ENCODE data around the gene USP36.
"Not testable (repeated sequence)": the region's sequence is repeated elsewhere in the genome, so short reads cannot be mapped to it uniquely, and the experiment has no call there.

The USP36 gene

DNA sequence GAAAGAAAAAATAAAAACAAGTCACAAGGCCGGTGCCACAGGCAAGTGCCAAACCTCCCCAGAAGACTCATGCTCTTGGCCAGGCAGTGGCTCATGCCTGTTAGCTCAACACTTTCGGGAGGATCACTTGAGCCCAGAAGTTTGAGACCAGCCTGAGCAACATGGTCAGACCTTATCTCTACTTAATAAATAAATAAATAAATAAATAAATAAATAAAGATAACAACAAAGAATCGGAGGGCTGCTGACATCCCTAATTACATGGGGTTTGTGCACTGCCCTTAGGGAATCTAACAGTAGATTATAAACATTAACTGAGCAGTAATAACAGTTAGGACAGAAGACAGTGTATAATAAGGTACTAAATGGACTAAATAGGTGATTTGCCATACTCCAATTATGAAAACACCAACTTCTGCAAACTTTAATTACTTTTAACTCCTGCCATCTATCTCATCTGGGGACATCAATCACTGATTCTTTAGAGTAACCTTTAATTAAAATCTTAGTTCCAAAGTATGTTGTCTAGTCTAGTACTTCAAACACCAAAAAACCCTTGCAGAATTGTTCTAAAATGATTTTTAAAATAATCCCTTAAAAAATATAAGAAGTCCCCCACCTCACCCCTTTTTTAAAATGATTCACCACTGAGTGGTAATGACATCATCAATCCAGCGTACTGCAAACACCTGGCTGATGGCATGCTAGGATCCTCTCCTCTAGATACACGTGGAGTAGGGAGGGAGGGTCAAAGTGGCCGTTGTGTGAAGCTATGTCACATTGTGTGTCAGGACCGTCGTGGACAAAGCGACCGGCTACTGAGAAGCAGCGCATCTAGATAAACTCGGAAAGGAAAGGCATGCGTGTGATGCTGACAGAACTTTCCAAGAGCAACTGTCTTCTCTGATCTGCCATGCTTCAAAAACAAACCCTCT is 87.0 kb downstream of the USP36 start:
- no peaks in the 10 kb centered on the region for H3K9me3 Mint-ChIP-seq
- ATAC-seq, result peak; percentile 44
- peaks cover 93% of the 10 kb centered on the region for H3K4me1 Mint-ChIP-seq
- no peak for DNase-seq
- peak overlapping the region; percentile 52 for H3K4me3 Mint-ChIP-seq
- peak overlapping the region; percentile 85 for H3K27ac Mint-ChIP-seq
- peaks cover 1% of the 10 kb centered on the region for H3K36me3 Mint-ChIP-seq (ENCODE audit: low read depth)
- no peaks in the 10 kb centered on the region for H3K27me3 Mint-ChIP-seq

DNA sequence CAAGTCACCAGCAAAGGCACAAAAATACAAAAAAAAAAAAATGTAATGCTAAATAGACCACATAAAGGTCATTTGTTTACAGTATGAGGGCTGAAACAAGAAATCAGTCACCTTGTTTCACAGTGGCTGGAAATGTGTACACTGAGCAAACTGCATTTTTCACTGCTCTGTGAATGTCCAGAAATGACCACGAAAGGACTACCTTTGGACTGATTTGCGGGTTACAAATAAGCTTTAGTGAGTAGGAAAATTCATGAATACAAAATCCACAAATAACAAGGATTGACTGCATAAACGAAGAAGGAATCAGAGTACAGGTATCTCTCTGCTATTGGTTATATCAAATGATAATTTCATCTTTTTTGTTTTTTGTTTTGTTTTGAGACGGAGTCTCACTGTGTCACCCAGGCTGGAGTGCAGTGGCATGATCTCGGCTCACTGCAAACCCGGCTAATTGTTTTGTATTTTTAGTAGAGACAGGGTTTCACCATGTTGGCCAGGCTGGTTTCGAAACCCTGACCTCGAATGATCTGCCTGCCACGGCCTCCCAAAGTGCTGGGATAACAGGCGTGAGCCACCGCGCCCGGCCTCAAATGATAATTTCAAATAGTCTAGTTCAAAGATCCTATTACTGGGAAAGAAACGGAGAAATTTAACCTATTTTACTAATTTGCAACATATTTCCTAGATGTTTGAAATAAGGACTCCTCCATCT is 89.0 kb downstream of the USP36 start:
- Mint-ChIP-seq H3K4me3 (no peak overlapping the region), H3K36me3 (ENCODE audit: low read depth) (peaks cover 3% of the 10 kb centered on the region), H3K4me1 (peaks cover 93% of the 10 kb centered on the region), H3K9me3 (no peaks in the 10 kb centered on the region), H3K27ac (peak overlapping the region; percentile 73), H3K27me3 (no peaks in the 10 kb centered on the region)
- DNase-seq (no peak), ATAC-seq (no peak)

DNA sequence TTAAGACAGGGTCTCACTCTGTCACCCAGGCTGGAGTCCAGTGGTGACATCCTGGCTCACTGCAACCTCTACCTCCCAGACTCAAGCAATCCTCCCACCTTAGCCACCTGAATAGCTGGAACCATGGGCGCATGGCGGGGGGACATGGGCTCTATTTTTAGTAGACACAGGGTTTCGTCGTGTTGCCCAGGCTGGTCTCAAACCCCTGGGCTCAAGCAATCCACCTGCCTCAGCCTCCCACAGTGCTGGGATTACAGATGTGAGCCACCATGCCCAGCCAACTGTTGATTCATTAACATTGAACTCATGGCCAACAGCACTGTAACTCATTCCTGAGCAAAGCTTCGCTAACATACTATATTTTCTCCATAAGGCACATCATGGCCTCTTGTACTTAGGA is 89.6 kb downstream of the USP36 start:
- H3K36me3 Mint-ChIP-seq (ENCODE audit: low read depth); H3K27me3 Mint-ChIP-seq; DNase-seq; H3K4me3 Mint-ChIP-seq; H3K9me3 Mint-ChIP-seq; ATAC-seq: not testable (repeated sequence)
- peaks cover 93% of the 10 kb centered on the region for H3K4me1 Mint-ChIP-seq
- H3K27ac Mint-ChIP-seq, result peak overlapping the region; percentile 73

- H3K9me3 Mint-ChIP-seq, result no peaks in the 10 kb centered on the region
- peak; percentile 72 for DNase-seq
- peaks cover 98% of the 10 kb centered on the region for H3K4me1 Mint-ChIP-seq
- peaks cover 3% of the 10 kb centered on the region for H3K36me3 Mint-ChIP-seq (ENCODE audit: low read depth)
- H3K27ac Mint-ChIP-seq, result peak overlapping the region; percentile 98
- peak; percentile 86 for ATAC-seq
- H3K4me3 Mint-ChIP-seq, result peak overlapping the region; percentile 76
- H3K27me3 Mint-ChIP-seq, result no peaks in the 10 kb centered on the region
Measured at GRCh38 chr17:78748730-78749317, 91.8 kb downstream of the USP36 start.

GRCh38 chr17:78748048-78748729 is 92.4 kb downstream of the USP36 start:
- no peaks in the 10 kb centered on the region for H3K27me3 Mint-ChIP-seq
- H3K4me1 Mint-ChIP-seq, result peaks cover 98% of the 10 kb centered on the region
- H3K9me3 Mint-ChIP-seq, result no peaks in the 10 kb centered on the region
- H3K27ac Mint-ChIP-seq, result peak overlapping the region; percentile 98
- peak; percentile 75 for ATAC-seq
- H3K36me3 Mint-ChIP-seq (ENCODE audit: low read depth), result peaks cover 8% of the 10 kb centered on the region
- H3K4me3 Mint-ChIP-seq, result peak overlapping the region; percentile 76
- DNase-seq, result peak; percentile 52

DNA sequence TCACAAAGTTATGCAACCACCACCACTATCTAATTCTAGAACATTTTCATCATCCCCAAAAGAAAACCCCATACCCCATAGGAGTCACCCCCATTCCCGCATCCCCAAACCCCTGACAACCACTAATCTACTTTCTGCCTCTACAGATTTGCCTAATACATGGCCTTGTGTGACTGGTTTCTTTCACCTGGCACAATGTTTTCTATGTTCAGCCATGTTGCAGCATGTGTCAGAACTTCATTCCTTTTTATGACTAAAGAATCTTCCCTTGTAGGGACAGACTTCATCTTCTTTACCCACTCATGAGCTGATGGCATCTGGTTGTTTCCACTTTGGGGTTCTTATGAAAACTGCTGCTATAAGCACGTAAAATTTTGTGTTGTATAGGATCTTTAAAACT is 93.1 kb downstream of the USP36 start:
- no peaks in the 10 kb centered on the region for H3K27me3 Mint-ChIP-seq
- H3K4me3 Mint-ChIP-seq, result peak overlapping the region; percentile 76
- peak overlapping the region; percentile 98 for H3K27ac Mint-ChIP-seq
- DNase-seq (no peak), ATAC-seq (no peak)
- H3K9me3 Mint-ChIP-seq, result no peaks in the 10 kb centered on the region
- peaks cover 11% of the 10 kb centered on the region for H3K36me3 Mint-ChIP-seq (ENCODE audit: low read depth)
- peaks cover 98% of the 10 kb centered on the region for H3K4me1 Mint-ChIP-seq

GRCh38 chr17:78746949-78747269 is 93.7 kb downstream of the USP36 start:
- Mint-ChIP-seq H3K36me3 (ENCODE audit: low read depth) (peaks cover 11% of the 10 kb centered on the region), H3K9me3 (no peaks in the 10 kb centered on the region), H3K27me3 (no peaks in the 10 kb centered on the region), H3K4me3 (peak overlapping the region; percentile 76), H3K4me1 (peaks cover 98% of the 10 kb centered on the region), H3K27ac (peak overlapping the region; percentile 98)
- no peak for DNase-seq
- no peak for ATAC-seq

DNA sequence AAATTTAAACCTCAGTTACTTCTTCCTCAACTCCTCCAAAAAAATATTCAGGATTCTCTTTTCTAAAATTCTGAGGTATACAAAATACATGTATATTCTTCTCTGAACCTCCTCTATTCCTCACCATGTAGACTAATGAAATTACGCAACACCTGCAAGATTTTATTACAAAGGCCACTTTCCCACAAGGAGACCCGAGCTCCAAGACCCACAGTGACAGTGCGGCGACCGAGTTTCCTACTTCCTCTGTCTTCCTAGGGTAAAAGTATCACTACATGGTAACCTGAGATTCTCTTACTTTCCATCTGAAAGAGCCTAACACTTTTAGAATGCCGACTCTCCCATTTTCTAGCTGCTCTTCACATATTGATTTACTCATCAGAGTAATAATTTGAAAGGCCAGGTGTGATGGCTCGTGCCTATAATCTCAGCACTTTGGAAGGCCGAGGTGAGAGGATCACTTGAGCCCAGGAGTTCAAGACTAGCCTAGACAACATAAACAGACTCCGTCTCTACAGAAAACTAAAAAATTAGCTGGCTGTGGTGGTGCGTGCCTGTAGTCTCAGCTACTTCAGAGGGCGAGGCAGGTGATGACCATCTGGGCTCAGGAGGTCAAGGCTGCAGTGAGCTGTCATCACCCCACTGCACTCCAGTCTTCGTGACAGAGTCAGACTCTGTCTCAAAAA is 94.2 kb downstream of the USP36 start:
- H3K27me3 Mint-ChIP-seq, result no peaks in the 10 kb centered on the region
- H3K36me3 Mint-ChIP-seq (ENCODE audit: low read depth), result peaks cover 11% of the 10 kb centered on the region
- DNase-seq, result no peak
- H3K4me3 Mint-ChIP-seq, result no peak overlapping the region
- no peaks in the 10 kb centered on the region for H3K9me3 Mint-ChIP-seq
- peak overlapping the region; percentile 98 for H3K27ac Mint-ChIP-seq
- H3K4me1 Mint-ChIP-seq, result peaks cover 98% of the 10 kb centered on the region
- ATAC-seq, result no peak
